Testis (tissue), 3 donors: ENCODE data around the gene PSENEN. TPM values are rescaled to one million over a fixed set of nuclear protein-coding genes. Genes with fewer than 3 reads are reported as not detected.

Source experiments
- DNase-seq: peaks from one replicate; pipeline ENCODE4 v3.0.0-alpha.2; 2019
- H3K27ac ChIP-seq, 2 donors: fragments of 200-600 bp; sonication (generic); one replicate each; pipeline ENCODE4 v1.5.1; 2019
- H3K27me3 ChIP-seq: fragments of 200-600 bp; sonication (generic); one replicate; pipeline ENCODE4 v1.5.1; 2019
- H3K36me3 ChIP-seq: fragments of 200-600 bp; sonication (generic); one replicate; pipeline ENCODE4 v1.5.1; 2017; ENCODE audit warnings: low read depth; ENCODE audit errors: missing control alignments
- H3K4me1 ChIP-seq: fragments of 200-600 bp; sonication (generic); one replicate; pipeline ENCODE4 v1.5.1; 2019
- H3K4me3 ChIP-seq, 2 donors: fragments of 200-600 bp; sonication (generic); one replicate each; pipeline ENCODE4 v1.5.1; 2017 to 2019
- H3K9me3 ChIP-seq: fragments of 200-600 bp; sonication (generic); one replicate; pipeline ENCODE4 v1.5.1; 2017
- CTCF ChIP-seq, 3 experiments: fragments of 450-650 bp in 2 of 3; fragments of 200-600 bp in 1 of 3; sonication (generic) in 1 of 3; IDR thresholded peaks; one replicate each; pipeline ENCODE4 v1.5.1; 2016 to 2019; ENCODE audit warnings: antibody characterized with exemption in 3 of 3, mild to moderate bottlenecking in 2 of 3, moderate library complexity in 1 of 3
- POLR2A ChIP-seq: fragments of 450-650 bp; IDR thresholded peaks from one replicate; pipeline ENCODE4 v1.6.1; 2017; ENCODE audit warnings: antibody characterized with exemption, mild to moderate bottlenecking, moderate library complexity
- WGBS, 2 donors: methylation state at CpG; one replicate each; pipeline ENCODE4 v1.1.5; 2018; 5-methylcytosine and 5-hydroxymethylcytosine counted together
- intact Hi-C: fragments of 100-400 bp; cut with DNase I; formaldehyde crosslinking; loops from one replicate; pipeline ENCODE4 v1.15.1; 2023; ENCODE audit warnings: low total_unique reads
- polyA plus RNA-seq: library from polyadenylated mRNA; stranded (reverse); fragments of 350-450 nt; fragmentation: Illumina TruSeq; extraction: RNeasy Lipid Tissue Mini Kit (QIAGEN cat#74804); gene quantifications from one replicate; pipeline ENCODE4 v1.2.3, GENCODE V29; 2014; ENCODE audit warnings: low read depth, low replicate concordance; ENCODE audit not compliant: insufficient read depth
- total RNA-seq, 2 donors: library from RNA; depleted of rRNA; stranded (reverse); fragments of >200 nt; gene quantifications; one replicate each; pipeline ENCODE4 v1.2.3, GENCODE V29; 2016

PSENEN gene
- total and polyA plus RNA-seq, 3 donors from 2014 or later: 100 to 303 (median 121) TPM

GRCh38 chr19:35752746-35753350 is 7.4 kb downstream of the PSENEN start:
- H3K4me3 ChIP-seq: no peak overlapping the region
- no peak for TF ChIP-seq POLR2A
- no peak for TF ChIP-seq CTCF (IDR thresholded peaks at IDR 0.05)
- intact Hi-C loops: no loop called here
- no peaks in the 10 kb centered on the region for H3K36me3 ChIP-seq
- 82 to 92% methylated on average over 4 to 20 of the region's 20 CpGs for WGBS, 2 donors
- no peaks in the 10 kb centered on the region for H3K27me3 ChIP-seq
- H3K4me1 ChIP-seq: peaks cover 26% of the 10 kb centered on the region
- no peak for DNase-seq
- no peak overlapping the region for H3K27ac ChIP-seq
- H3K9me3 ChIP-seq: no peaks in the 10 kb centered on the region

- Histone ChIP-seq H3K9me3 (no peaks in the 10 kb centered on the region), H3K36me3 (no peaks in the 10 kb centered on the region), H3K4me3 (no peak overlapping the region), H3K4me1 (peaks cover 25% of the 10 kb centered on the region), H3K27me3 (no peaks in the 10 kb centered on the region), H3K27ac (peak overlapping the region in 1 of 2 donors; percentile 97)
- no peak for DNase-seq
- 90 to 95% methylated on average over 20 of the region's 20 CpGs for WGBS, 2 donors
- TF ChIP-seq POLR2A (no peak), CTCF (IDR thresholded peaks at IDR 0.05) (no peak)
- intact Hi-C loops: no loop called here
These were observed 8.4 kb downstream of the PSENEN start for GRCh38 chr19:35753634-35754369.

GRCh38 chr19:35754370-35755130 is 9.1 kb downstream of the PSENEN start:
- WGBS, 2 donors: 67 to 71% methylated on average over 13 of the region's 13 CpGs
- no peaks in the 10 kb centered on the region for H3K36me3 ChIP-seq
- H3K4me1 ChIP-seq: peaks cover 24% of the 10 kb centered on the region
- H3K4me3 ChIP-seq: peak overlapping the region in 1 of 2 donors; percentile 92
- no peaks in the 10 kb centered on the region for H3K9me3 ChIP-seq
- intact Hi-C loops: no loop called here
- TF ChIP-seq POLR2A (no peak), CTCF (IDR thresholded peaks at IDR 0.05) (no peak)
- H3K27me3 ChIP-seq: no peaks in the 10 kb centered on the region
- DNase-seq: no peak
- peak overlapping the region; percentile 70 to 97 for H3K27ac ChIP-seq

GRCh38 chr19:35755131-35755549 is 9.7 kb downstream of the PSENEN start:
- Histone ChIP-seq H3K4me3 (peak overlapping the region; percentile 88 to 92), H3K27ac (peak overlapping the region; percentile 70 to 97), H3K36me3 (no peaks in the 10 kb centered on the region), H3K9me3 (no peaks in the 10 kb centered on the region), H3K27me3 (no peaks in the 10 kb centered on the region), H3K4me1 (peaks cover 24% of the 10 kb centered on the region)
- 24 to 35% methylated on average over 17 of the region's 17 CpGs for WGBS, 2 donors
- TF ChIP-seq CTCF (IDR thresholded peaks at IDR 0.05) (no peak), POLR2A (no peak)
- no peak for DNase-seq
- intact Hi-C loops: no loop called here
